Stimulated activated naive CD4-positive, alpha-beta T cell (primary cell): ENCODE results near the gene U2SURP.
"Not testable (repeated sequence)": the region's sequence is repeated elsewhere in the genome, so short reads cannot be mapped to it uniquely, and the experiment has no call there.

Source experiments
- DNase-seq, 6 experiments: peaks; one replicate each; lab custom pipeline; 2025; lab: John Stamatoyannopoulos, UW

The U2SURP gene

GRCh38 chr3:143071776-143072175 lies 70.4 kb downstream of the U2SURP start:
- DNase-seq = no peak

- not testable (repeated sequence) for DNase-seq
These were observed 71.1 kb downstream of the U2SURP start for GRCh38 chr3:143072298-143073020.

- not testable (repeated sequence) for DNase-seq
These were observed 72.2 kb downstream of the U2SURP start for GRCh38 chr3:143073541-143073940.

- not testable (repeated sequence) for DNase-seq
These were observed 72.6 kb downstream of the U2SURP start for GRCh38 chr3:143073983-143074382.

- DNase-seq = no peak
These were observed 77.5 kb downstream of the U2SURP start for GRCh38 chr3:143078883-143079282.

GRCh38 chr3:143080196-143080595 lies 78.8 kb downstream of the U2SURP start:
- DNase-seq = no peak

- no peak for DNase-seq
These were observed 80.0 kb downstream of the U2SURP start for GRCh38 chr3:143081365-143081764.

- no peak for DNase-seq
These were observed 80.7 kb downstream of the U2SURP start for GRCh38 chr3:143081844-143082778.

GRCh38 chr3:143083781-143084180 lies 82.4 kb downstream of the U2SURP start:
- DNase-seq = no peak

GRCh38 chr3:143084856-143085731 lies 83.7 kb downstream of the U2SURP start:
- DNase-seq = no peak

GRCh38 chr3:143088835-143089234 lies 87.5 kb downstream of the U2SURP start:
- DNase-seq = no peak

- DNase-seq = no peak
These were observed 88.6 kb downstream of the U2SURP start for GRCh38 chr3:143089965-143090364.

GRCh38 chr3:143090486-143090885 lies 89.1 kb downstream of the U2SURP start:
- DNase-seq = no peak

- DNase-seq = no peak
These were observed 89.8 kb downstream of the U2SURP start for GRCh38 chr3:143090976-143091837.

GRCh38 chr3:143092191-143092590 lies 90.8 kb downstream of the U2SURP start:
- no peak for DNase-seq

GRCh38 chr3:143095813-143096212 lies 94.4 kb downstream of the U2SURP start:
- no peak for DNase-seq

GRCh38 chr3:143098032-143098764 lies 96.8 kb downstream of the U2SURP start:
- no peak for DNase-seq

GRCh38 chr3:143099210-143099609 lies 97.8 kb downstream of the U2SURP start:
- no peak for DNase-seq

GRCh38 chr3:143099690-143100089 lies 98.3 kb downstream of the U2SURP start:
- DNase-seq = no peak

GRCh38 chr3:143100451-143100850 lies 99.1 kb downstream of the U2SURP start:
- no peak for DNase-seq
